HG02840 (cell line): ENCODE measurements around the gene OR1N1.
"Not testable (repeated sequence)": the region's sequence is repeated elsewhere in the genome, so short reads cannot be mapped to it uniquely, and the experiment has no call there.

Experiments used
- ATAC-seq: cut with Tn5 transposase; IDR thresholded peaks from one replicate; pipeline ENCODE4 v1.9.1; 2021; ENCODE audit warnings: mild to moderate bottlenecking, moderate library complexity, moderate number of reproducible peaks; ENCODE audit not compliant: unreplicated experiment, low FRiP score

OR1N1 gene

GRCh38 chr9:122527193-122527592, at the start of gene OR1N1:
Gene OR1N1 (minus strand): TSS chr9:122527293. CDS start chr9:122527293, 0 bp downstream.
- ATAC-seq: no peak

- ATAC-seq: no peak
Observed at GRCh38 chr9:122572456-122572855, 45.4 kb upstream of the OR1N1 start.

GRCh38 chr9:122567901-122568300, 40.8 kb upstream of the OR1N1 start:
- no peak for ATAC-seq

GRCh38 chr9:122562134-122562760, 35.2 kb upstream of the OR1N1 start:
- ATAC-seq: no peak

- no peak for ATAC-seq
Observed at GRCh38 chr9:122561446-122561845, 34.4 kb upstream of the OR1N1 start.

GRCh38 chr9:122552812-122553211, 25.7 kb upstream of the OR1N1 start, which contains the start of gene OR1N2:
Gene OR1N2 (plus strand): TSS chr9:122553112. CDS start chr9:122553212, 100 bp downstream.
- ATAC-seq: no peak

- ATAC-seq: no peak
Observed at GRCh38 chr9:122551371-122551770, 24.3 kb upstream of the OR1N1 start.

- ATAC-seq: no peak
Observed at GRCh38 chr9:122546196-122546595, 19.1 kb upstream of the OR1N1 start.

- ATAC-seq: no peak
Observed at GRCh38 chr9:122538757-122539156, 11.7 kb upstream of the OR1N1 start.

- ATAC-seq: not testable (repeated sequence)
Observed at GRCh38 chr9:122537066-122537465, 10.0 kb upstream of the OR1N1 start.

GRCh38 chr9:122536134-122536533, 9.0 kb upstream of the OR1N1 start:
- ATAC-seq: no peak

- ATAC-seq: not testable (repeated sequence)
Observed at GRCh38 chr9:122531157-122531556, 4.1 kb upstream of the OR1N1 start.

GRCh38 chr9:122526602-122527001, 491 bp downstream of the OR1N1 start:
- ATAC-seq: no peak

GRCh38 chr9:122519376-122519775, 7.7 kb downstream of the OR1N1 start:
- ATAC-seq: no peak

- no peak for ATAC-seq
Observed at GRCh38 chr9:122518841-122519240, 8.3 kb downstream of the OR1N1 start, which contains the start of gene OR1J4. Gene OR1J4 (plus strand): TSS chr9:122519141. CDS start chr9:122519141, 0 bp downstream.

- no peak for ATAC-seq
Observed at GRCh38 chr9:122518226-122518625, 8.9 kb downstream of the OR1N1 start.

GRCh38 chr9:122510502-122510901, 16.6 kb downstream of the OR1N1 start, which contains the start of gene OR1J2:
Gene OR1J2 (plus strand): TSS chr9:122510802. CDS start chr9:122510802, 0 bp downstream.
- no peak for ATAC-seq

GRCh38 chr9:122506964-122507363, 20.1 kb downstream of the OR1N1 start:
- ATAC-seq: no peak

- no peak for ATAC-seq
Observed at GRCh38 chr9:122498883-122499288, 28.2 kb downstream of the OR1N1 start.

- no peak for ATAC-seq
Observed at GRCh38 chr9:122479062-122479461, 48.0 kb downstream of the OR1N1 start.

GRCh38 chr9:122477826-122478225, 49.3 kb downstream of the OR1N1 start, which contains the start of gene OR1J1:
Gene OR1J1 (minus strand): TSS chr9:122477926. CDS start chr9:122477926, 0 bp downstream.
- no peak for ATAC-seq

- ATAC-seq: no peak
Observed at GRCh38 chr9:122477346-122477745, 49.7 kb downstream of the OR1N1 start.
